HG02678 (cell line): ENCODE data around the gene MPPED1.

Experiments used
- ATAC-seq: cut with Tn5 transposase; IDR thresholded peaks from one replicate; pipeline ENCODE4 v1.9.1; 2021; ENCODE audit warnings: mild to moderate bottlenecking, moderate library complexity; ENCODE audit not compliant: unreplicated experiment

MPPED1 gene

DNA sequence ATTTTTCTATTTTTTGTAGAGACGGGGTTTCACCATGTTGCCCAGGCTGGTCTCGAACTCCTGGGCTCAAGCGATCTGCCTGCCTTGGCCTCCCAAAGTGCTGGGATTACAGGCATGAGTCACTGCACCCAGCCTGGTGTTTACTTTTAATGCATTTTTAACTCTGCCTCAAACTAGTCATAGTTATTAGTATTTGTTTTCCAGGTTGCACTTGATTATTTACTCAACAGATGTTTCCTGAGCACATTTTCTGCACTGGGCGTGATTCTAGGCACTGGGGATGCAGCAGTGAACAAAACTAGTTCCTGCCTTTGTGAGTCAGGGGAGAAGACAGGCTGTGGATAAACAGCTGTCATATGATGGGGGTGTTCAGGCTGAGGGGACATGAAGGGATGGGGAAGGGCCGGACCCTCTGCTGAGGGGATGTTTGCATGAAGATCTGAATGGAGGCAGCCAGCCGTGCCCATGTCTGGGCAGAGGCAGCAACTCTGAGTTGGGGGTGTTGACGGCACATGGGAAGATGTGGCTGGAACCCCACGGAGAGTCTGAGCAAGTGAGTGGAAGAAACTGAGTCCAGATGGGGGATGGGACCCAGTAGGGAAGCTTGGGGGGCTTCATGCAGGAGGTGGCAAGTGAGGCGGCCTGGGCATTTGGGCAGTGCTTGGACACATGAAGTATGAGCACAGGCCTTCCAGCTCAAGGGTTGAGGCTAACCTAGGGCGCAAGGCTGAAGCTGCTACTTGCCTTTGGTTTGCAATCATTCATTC, 34.4 kb downstream of the MPPED1 start:
- ATAC-seq: no peak

DNA sequence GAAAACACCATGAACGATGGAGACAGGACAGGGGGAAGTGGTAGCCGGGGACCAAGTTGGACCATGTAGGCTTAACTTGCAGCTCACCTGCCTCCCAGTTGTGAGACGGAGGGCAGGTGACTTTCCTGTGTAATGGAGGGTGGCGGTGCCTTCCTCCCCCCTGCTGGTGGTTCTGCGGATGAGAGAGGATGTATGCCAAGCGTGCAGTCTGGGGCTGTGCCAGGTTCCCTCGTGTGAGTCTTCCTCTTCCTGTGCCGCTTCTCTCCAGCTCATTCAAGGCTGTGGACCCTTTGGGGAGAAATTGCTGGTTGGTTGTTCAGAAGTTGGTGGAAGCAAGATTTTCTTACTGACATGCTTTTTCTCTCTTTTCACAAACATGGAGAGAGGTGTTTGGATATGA, 35.1 kb downstream of the MPPED1 start:
- ATAC-seq: no peak

DNA sequence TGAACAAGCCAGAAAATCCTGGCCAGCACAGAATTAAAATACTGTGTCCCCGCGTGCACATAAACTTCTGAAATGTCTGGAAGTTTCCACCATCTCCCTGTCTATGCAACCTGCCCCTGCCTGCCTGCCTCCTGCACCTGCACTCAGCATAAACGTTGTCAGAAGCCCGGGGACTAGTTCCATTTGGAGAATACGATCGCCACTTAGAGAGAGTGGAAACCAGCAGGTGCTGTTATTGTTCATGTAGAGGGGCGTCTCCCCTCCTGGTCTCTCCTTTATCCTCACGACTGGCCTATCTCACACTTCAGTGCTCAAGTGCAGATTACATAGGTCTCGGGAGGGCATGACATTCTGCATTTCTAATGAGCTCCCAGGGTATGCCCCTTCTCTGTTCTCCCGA, 35.6 kb downstream of the MPPED1 start:
- ATAC-seq: no peak

DNA sequence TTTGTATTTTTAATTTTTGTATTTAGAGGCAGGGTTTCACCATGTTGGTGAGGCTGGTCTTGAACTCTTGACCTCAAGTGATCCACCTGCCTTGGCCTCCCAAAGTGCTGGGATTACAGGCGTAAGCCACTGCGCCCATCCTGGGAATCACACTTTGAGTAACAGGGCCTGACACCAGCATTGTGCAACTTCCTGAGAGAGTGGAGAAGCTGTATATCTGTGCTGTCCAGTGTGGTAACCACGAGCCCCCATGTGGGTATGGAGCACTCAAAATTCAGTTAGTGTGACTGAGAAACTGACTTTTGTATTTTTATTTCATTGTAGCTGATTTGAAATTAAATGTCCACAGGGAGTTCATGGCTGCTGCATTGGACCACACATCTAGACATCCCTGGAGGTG, 36.2 kb downstream of the MPPED1 start:
- ATAC-seq: no peak

GRCh38 chr22:43449205-43449830, 37.5 kb downstream of the MPPED1 start:
- ATAC-seq: no peak

GRCh38 chr22:43449831-43450225, 38.0 kb downstream of the MPPED1 start:
- ATAC-seq: no peak

DNA sequence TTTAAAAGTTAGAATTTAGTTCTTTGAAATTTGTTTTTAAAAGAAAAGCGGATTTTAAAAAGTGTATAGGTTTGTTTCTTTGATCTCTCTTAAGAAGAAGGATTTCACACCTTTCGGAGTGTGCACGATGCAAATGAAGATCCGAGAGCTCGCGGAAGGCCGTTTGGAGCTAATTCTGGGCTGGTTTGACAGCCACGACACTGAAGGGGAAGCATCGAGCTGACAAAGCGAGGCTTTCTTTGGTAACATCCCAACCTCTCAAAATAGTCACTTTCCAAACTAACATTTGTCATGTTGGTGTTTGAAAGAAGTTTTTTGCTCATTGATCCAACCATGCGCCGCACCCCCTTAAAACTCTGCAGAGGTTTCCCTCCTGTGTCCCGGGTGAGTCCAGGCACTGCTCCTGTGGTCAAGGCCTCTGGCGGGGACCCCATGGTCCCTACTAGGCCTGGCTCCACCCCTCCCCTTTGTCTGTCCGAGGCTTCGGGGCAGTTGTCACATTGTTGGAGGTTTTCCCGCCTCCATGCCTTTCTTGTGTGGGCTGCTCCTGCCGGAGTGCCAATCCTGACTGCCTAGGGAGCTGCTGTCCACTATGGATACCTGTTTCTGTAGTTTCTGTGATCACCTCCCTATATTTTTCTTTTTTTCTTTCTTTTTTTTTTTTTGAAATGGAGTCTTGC, 39.7 kb downstream of the MPPED1 start:
- ATAC-seq: no peak

GRCh38 chr22:43455846-43456245, 44.0 kb downstream of the MPPED1 start:
- no peak for ATAC-seq

- ATAC-seq: no peak
Observed at GRCh38 chr22:43457002-43457401, 45.2 kb downstream of the MPPED1 start.

GRCh38 chr22:43462701-43463100, 50.9 kb downstream of the MPPED1 start:
- ATAC-seq: no peak

DNA sequence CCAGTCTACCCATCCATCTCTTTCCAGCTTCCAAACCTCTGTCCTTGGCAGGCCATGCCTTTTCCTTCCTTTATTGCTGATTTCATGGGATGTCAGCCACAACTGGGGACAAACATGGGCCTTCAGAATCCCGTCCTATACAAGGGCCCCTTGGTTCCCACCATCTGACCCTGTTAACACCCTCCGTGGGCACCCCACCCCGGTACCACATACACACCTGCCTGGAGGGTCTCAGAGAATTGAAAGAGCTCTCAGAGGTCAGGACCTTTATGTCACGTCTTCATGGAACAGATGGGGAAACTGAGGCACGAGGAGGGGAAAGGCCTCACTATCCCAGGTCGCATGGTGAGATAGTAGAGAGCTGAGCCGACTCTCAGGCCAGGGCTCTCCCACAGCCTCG, 53.0 kb downstream of the MPPED1 start:
- ATAC-seq: no peak

DNA sequence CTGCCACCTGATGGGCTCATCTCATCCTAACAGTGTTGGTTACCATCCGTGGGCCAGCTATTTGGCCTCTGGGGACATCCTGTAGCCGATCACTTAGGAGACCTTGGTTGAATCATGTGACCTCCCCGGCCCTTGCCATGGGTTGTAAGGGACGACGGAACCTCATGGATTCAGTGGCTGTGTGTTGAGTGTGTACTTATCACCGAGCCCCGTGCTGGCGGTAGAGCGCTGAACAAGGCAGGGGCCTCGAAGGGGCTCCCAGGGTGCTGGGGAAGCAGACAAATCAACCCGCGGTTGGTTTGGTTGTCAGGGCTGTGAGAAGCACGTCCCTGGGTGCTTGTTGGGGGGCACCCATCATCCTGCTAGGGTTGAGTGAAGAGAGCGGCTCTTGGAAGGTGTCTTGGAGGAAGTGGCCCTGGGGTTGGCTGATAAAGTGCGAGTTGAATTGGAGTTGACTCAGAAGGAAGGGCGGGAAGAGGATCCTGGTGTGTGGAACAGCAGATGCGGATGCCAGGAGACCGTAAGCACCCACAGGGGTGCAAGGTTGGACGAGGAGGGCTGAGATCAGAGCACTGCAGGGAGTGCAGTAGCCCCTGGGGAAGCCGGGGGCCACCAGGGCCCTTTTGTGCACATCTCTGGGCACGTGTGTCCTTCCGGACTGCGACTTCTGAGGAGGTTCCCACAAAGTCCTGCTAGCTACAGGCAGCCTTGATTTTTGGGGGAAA, 53.6 kb downstream of the MPPED1 start:
- no peak for ATAC-seq

DNA sequence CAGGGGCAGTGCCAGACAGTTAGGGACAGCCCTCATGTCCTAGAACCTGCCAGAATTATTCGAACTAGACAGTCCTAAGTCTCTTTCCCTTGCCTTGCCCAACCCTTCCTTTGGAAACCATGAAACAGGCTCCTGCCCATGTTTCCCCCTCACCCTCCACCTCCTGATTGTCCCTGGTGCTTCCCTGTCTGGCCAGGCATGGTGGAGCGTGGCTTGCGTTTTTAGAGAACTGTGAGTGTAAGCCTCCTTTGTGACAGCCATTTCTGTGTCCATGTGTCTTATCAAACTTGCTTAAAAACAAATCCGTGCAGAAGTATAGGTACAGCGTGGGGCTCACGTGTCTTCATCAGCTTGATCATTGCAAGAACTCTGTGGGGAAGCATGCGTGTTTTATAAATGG, 54.9 kb downstream of the MPPED1 start:
- ATAC-seq: no peak

- no peak for ATAC-seq
Observed at GRCh38 chr22:43467216-43467940, 55.6 kb downstream of the MPPED1 start.

GRCh38 chr22:43470253-43470652, 58.4 kb downstream of the MPPED1 start:
- ATAC-seq: no peak

- ATAC-seq: no peak
Observed at GRCh38 chr22:43470941-43471585, 59.2 kb downstream of the MPPED1 start.

GRCh38 chr22:43471606-43472135, 59.9 kb downstream of the MPPED1 start:
- no peak for ATAC-seq

DNA sequence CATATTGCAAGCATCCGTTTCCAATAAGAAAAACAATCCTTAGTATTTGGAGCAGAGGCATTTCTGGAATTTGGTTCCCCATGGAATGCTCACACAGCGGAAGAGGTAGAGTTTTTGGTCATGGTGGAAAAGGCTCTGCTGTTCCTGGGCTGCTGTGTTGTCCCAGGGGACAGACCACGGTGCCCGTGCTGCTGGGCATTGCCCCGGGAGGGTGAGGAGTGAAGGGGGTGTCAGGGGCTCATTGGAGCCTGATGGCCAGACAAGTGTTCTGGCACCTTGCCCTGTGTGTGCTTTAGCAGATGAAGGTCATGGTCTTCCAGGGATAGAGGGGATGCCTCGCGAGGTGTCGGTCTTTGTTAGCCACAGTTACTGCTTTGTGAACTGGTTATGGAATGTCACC, 61.2 kb downstream of the MPPED1 start:
- no peak for ATAC-seq

DNA sequence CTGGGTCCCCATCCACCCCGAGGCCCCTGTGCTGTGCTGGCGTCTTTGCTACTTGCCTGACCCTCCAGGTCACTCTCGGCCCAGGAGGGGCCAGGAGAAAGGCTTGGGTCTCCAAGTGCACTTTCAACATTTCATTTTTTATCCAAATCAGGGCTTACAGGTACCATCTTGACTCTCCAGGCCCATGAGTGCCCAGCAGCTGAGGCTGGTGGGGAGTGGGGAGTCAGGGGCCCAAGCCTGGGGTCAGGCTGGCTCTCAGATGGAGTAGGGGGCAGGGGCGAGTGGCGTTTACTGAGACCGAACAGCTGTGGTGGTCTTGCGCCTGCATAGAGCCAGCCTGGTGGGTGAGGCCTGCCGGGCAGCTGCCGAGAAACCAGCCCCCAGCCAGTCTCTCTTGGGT, 61.6 kb downstream of the MPPED1 start:
- no peak for ATAC-seq
